Measurements from ENCODE around the gene SNX27.

DNA sequence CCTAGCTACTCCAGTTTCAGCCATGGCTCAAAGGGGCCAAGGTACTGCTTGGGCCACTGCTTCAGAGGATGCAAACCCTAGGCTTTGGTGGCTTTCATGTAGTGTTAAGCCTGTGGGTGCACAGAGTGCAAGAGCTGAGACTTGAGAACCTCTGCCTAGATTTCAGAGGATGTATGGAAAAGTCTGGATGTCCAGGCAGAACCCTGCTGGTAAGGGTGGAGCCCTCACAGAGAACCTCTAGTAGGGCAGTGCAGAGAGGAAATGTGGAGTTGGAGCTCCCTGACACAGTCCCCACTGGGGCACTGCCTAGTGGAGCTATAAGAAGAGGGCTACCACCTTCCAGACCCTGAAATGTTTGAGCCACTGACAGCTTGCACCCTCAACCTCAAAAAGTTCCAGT, 125.6 kb downstream of the SNX27 start:
- TF ChIP-seq POLR2A (IDR thresholded peaks at IDR 0.05), result no peak
- TF ChIP-seq, protein P1, sequence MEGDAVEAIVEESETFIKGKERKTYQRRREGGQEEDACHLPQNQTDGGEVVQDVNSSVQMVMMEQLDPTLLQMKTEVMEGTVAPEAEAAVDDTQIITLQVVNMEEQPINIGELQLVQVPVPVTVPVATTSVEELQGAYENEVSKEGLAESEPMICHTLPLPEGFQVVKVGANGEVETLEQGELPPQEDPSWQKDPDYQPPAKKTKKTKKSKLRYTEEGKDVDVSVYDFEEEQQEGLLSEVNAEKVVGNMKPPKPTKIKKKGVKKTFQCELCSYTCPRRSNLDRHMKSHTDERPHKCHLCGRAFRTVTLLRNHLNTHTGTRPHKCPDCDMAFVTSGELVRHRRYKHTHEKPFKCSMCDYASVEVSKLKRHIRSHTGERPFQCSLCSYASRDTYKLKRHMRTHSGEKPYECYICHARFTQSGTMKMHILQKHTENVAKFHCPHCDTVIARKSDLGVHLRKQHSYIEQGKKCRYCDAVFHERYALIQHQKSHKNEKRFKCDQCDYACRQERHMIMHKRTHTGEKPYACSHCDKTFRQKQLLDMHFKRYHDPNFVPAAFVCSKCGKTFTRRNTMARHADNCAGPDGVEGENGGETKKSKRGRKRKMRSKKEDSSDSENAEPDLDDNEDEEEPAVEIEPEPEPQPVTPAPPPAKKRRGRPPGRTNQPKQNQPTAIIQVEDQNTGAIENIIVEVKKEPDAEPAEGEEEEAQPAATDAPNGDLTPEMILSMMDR (IDR thresholded peaks at IDR 0.05), result no peak
- no peak for TF ChIP-seq POLR2AphosphoS5 (IDR thresholded peaks at IDR 0.05)
- no peak for TF ChIP-seq EP300 (IDR thresholded peaks at IDR 0.05)
